NCI-H446 (cell line): ENCODE measurements around the gene KRT20.
"Not testable (repeated sequence)": the region's sequence is repeated elsewhere in the genome, so short reads cannot be mapped to it uniquely, and the experiment has no call there.

Experiments
- DNase-seq, 2 experiments: peaks; one replicate each; lab custom pipeline; 2025; lab: John Stamatoyannopoulos, UW

Gene KRT20

DNA sequence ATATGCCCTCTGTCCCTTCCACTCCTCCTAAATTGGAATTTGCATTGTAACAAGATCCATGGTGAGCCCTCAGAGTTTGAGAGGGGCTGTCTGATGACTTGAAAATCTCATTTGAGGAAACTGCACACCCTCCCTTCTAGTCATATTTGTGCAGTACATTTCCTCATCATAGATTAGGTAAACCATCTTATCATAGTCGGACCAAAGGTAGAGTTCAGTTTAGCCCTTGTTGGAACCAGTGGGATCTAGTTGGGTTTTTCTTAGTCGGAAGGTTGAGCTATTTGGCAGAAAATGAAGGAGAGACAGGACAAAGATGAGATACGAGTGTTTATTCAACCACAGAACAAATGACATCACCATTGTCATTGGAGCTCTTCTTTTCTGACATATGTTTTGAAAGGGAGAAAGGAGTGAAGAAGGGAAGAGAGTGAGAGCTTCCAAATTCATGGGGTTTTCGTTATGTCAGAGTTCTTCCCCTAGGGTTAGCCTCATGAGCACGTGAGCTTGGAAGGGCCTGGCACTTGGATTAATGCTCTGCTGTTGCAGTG is 15.8 kb upstream of the KRT20 start:
- DNase-seq = no peak

DNA sequence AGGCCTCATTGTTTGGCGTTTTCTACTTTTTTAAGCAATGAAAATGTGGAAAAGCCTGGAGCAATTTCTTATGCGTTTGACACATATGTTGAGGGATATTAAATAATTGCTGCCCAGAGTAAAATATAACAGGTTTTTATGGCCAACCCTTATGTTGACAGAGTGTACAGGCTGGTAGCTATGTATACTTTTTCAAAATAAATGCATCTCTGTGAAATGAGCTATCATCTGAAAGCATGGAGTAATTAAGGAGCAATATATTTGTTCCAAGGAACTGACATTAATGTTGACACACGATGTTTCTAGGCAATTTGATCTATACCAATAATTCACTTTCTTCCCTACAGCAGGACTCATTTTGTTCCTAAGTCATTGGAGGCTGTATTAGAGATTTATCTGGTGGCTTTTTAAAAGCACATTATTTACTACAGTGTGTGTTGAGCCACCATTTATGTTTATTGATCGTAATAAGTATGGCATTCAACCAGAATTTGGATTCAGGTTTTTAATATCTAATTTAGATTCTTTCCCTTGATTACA is 11.9 kb upstream of the KRT20 start:
- no peak for DNase-seq

DNA sequence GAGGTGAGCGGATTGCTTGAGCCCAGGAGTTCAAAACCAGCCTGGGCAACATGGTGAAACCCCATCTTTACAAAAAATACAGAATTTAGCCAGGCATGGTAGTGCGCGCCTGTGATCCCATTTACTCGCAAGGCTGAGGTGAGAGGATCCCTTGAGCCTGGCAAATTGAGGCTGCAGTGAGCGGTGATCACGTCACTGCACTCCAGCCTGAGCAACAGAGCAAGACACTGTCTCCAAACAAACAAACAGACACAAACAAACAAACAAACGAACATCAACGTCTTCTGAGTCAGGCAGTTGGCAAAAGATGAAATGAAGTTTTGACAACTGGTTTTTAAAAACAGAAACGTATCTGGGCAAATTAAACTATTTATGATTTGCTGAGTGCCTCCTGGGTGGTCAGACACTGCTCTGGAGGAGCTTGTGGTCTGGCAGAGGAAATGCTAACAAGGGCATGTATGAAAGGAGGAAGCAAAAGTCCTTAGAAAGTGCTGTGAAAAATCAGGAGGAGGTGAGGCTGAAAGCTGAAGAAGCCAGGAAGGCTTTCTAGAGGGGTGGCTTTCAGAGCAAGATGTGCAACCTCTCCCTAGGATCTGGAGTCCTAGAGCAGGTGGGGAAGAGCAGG is 10.2 kb upstream of the KRT20 start:
- no peak for DNase-seq

DNA sequence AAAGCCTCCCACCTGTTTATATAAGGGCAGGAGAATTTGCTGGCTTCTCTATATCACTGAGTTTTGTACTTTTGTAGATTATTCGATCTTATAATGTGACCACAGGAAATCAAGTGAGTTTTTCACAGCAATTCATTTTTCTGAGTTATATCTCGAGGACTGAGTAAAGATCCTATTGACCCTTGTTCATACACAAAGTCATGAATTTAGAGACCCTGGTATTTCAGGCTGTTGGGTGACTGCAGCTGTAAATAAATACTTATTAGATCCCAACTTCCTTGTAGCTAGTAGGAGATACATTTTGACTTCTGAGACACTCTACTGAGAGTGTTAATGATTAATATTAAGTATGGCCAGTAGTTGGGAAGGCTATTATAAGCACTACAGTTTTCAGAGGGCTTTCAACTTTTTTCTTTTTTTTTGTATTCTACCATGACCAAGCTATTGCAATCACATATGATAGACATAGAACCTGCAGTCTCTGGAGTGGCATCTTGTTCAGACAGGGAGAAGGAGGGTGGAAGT is 3.2 kb upstream of the KRT20 start:
- no peak for DNase-seq

DNA sequence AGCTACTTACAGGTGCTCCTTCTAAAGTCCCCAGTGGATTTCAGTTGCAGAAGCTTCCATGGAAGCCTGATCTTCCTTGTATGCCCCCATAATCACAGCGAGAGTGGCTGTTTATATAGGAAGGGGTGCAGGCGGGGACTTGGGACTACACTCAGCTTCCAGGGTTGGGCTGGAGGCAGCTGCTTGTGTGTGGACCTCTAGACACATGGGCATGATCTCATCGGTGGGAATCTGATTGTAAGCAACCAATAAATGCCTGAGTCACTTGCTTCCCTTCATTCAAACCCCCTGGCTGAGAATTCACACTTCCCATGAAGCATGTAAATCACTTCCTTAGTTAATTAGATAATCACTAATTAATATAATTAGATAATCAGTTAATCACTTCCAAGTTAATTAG is 1.0 kb upstream of the KRT20 start:
- no peak for DNase-seq

DNA sequence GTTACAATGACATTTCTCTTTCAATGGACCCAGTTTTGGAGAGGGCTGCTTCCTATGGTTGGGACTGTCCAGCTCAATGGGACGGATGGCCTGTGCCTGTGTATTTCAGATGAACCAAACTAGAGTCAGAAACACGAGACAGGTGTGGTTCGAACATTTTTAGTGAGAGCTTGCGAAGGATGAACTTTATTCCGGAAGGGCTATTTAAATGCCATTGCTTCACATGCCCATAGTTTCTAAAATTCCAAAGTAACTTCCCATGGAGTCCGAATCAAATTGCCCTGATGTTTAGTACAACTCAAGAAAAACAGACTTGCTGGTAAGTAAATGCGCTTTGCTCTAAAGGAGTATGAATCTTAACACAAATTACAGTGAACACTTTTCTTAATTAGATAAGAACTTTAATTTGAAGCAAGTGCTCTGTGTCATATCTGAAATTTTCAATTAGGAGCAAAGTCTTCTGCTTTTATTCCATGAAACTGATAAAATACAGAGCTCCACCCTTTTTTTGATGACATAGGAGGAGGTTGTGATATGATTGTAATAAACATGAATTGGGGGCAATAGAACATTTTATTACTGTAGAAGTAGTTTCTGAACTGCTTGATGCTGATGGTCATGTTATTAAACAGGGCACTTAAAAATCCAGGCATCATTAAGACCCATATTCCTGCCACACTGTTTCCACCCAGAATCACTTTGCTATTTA is 1.3 kb downstream of the KRT20 start:
- DNase-seq = no peak

DNA sequence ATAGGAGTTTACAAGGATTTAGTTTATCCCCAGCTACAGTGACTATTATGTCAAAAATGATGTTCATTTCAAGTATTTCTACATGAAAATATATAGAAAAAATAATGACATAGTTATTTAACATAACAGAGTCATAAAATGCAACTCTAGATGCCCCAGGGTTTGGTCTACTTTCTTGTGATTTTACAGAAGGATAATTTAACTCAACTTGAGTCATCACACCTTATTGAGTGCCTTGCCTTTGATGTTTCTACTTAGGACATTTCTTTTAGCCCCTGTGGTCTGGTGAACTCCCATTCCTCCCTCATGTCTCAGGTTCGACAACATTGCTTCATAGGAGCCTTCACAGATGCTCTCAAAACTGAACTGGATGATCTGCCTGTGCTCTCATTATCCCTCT is 2.0 kb downstream of the KRT20 start:
- no peak for DNase-seq

DNA sequence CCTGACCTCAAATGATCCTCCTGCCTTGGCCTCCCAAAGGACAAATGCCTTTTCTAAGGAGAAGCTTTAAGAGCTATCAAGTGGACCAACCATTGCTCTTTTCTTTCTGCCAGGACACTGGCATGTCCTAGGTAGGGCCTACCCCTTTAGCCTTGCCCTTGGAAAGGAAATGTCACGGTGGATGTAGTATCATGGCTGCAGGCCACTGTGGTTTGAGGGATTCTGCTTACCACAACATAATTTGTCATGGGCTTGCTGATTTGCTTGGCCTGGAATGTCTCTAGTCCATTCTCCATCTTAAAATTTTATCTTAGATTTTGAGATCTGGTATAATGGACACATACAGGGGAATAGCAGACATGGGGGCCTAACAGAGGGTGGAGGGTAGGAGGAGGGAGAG is 6.0 kb downstream of the KRT20 start:
- no peak for DNase-seq

DNA sequence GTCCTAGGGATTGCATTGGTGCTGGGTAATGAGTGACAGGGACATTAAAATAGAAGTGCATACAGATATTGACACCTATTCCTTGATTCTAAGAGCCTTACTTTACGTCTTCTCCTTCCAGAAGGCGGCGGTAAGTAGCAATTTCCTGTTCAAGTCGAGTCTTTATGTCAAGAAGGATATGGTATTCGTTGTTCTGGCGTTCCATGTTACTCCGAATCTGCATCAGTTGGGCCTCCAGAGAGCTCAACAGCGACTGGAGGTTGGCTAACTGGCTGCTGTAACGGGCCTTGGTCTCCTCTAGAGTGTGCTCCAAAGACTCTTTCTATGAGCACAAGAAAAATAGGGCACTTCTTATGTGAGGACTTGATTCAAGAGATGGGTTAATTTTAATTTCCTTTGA is 7.0 kb downstream of the KRT20 start:
- DNase-seq = no peak

DNA sequence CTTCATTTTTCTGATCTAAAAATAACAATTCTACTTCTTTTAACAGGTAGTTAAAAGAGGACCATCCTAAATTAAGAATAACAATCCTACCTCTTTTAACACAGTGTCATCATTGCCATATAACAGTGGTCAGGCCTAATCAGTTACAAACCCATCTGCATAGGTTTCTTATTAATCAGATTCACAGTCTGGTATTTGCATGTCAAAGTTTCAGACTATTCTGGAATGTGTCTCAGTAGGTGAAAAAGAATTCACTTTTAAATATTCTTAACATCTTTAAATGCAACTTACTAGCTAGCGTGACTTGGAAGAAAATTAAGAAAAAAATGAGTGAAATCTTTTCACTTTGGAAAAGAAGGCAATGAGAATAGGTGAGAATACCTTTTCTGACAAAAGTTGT is 11.2 kb downstream of the KRT20 start:
- no peak for DNase-seq

DNA sequence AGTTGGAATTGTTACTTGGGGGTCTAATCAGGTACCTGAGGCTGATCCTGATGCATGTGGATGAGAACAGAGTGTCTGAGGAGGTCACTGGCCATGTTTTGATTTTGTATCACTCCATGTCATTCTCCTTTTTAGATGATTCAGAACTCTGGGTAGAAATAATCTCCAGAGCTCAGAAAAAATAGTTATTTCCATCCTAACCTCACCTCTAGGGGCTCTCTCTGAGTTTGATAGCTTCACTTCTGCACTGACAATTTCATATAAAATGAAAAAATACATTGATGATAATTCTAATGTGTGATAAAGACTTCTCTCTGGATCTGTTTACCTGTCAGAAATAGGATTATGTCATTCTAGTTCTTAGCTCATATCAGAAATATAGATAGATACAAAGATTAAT is 11.8 kb downstream of the KRT20 start:
- no peak for DNase-seq

DNA sequence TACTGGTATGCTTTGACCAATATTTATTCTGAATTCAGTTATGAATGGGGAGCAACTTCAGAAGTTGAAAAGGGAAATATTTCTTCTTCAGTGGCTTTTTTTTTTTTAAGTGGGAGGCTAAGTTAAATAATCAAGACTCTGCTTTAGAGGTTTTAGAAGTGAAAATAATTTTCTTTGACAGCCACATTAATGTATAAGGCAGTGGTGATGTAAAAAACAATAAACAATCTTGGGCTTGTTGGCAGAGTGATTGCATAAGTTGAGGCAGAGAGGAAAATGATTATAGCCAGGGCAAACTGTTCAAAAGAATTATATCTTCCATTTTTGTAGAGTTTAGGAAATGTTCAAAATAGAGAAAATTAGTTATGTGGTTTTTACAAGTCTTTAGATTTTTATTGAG is 12.6 kb downstream of the KRT20 start:
- DNase-seq = no peak

DNA sequence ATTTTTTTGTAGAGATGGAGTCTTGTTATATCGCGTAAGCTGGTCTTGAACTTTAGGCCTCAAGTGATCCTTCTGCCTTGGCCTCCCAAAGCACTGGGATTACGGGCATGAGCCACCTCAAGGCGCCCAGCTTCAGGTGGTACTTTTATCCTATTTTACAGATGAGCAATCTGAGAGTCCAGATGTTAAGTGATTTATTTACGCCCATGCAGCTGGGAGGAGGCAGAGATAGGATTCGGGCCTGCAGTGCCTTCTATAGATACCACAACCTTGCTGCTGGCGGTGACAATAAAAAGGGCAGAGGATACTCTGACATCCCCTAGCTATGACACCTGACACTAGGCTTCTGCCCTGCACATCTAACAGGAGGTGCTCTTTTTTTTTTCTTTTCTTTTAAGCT is 13.7 kb downstream of the KRT20 start:
- DNase-seq = no peak

DNA sequence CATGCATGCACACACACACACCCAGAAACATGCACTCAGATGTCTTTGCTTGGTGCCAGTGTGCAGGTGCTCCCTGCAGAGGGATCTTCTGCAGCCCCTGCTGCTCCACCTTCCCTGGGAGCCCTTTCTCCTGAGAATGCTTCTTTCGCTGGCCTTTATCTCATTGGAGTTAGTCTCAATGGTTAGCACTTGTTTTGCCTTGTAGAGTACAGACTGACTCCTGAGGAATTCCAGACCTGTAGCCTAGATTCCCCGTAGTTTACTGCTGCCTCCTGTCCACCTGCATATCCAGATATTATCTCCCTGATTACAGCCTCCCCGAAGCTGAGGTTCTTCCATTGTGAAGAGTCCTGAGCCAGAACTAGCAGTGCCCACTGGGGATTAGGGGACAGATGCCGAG is 14.9 kb downstream of the KRT20 start:
- no peak for DNase-seq

DNA sequence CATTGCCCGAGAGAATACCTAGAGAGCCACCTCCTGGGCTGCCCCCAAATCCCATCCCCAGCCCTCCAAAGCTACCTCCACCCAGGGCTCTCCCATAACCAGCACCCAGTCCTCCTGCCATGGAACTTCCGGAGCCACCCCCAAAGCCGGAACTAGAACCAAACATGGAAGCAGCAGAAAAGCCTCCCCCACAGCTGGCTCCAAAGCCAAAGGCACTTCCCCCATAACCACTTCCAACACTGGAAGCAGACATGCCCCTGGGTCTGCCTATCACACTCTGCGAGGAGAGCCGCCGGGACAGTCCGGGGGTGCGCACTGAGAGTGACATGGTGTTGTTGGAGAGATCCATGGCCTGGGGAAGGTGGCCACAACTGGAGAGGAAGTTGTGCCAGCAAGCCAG is 18.2 kb downstream of the KRT20 start, which contains the start of gene KRT12:
Gene KRT12 (minus strand): TSS at position 386 of the 400 bp plus-strand sequence. CDS start 37 bp downstream, at position 349.
- DNase-seq = no peak

DNA sequence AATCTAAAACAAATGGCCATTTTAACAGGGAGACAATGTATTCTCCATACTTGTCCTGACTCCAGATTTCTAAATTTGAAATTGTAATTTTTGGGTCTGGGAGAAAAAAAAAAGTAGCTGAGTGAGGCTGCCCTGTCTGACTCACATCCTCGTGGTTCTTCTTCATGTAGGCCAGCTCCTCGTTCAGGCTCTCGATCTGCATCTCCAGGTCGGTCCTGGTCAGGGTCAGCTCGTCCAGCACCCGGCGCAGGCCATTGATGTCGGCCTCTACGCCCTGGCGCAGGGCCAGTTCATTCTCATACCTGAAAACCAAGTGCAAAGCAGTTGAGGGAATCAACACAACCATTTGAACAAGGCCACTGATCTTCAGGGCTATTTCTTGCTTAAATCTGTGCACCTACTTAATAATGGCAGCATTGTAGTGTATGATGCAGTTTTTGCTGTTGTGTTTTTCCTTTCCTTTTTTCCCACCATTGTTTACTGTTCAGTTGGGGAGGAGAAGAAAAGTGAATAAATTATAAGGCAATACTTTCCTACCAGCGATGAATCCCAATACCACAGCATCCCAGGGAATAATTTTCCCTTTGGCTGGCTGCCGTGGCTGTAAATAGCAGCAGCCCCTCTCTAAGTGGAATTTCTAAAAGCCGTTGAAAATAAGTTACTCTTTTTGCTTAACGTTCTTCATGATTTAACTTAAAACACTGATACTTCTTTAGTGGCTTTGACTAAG is 20.2 kb downstream of the KRT20 start:
- DNase-seq = no peak

DNA sequence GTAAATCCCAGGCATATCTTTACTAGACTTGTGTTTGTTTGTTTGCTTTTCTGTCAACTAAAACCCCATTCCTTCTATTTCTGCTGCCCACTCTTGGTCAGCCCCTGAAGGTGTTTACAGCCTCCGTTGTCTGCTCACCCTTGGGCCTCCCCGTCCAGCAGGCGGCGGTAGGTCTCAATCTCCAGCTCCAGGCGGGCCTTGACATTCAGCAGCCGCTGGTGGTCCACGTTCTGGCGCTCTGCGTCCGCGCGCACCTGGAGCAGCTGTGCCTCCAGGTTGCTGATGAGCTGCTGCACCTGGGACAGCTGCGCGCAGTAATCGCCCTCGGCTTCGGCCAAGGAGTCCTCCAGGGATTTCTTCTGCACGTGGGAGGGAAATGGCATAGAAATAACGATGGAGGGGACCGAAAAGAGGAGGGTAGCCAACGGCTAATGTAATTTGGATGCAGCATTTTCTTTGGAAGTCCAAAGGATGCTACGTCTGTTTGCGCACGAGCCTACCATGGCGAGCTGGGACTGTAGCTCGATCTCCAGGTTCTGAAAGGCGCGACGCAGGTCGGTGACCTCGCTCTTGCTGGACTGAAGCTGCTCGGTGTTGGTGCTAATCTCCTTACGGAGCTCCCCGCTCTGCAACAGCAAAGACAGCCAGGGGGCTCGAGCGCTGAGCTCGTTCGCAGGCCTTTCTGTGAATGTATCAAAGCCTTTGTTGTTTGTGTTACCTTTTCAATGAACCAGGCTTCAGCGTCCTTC is 21.9 kb downstream of the KRT20 start:
- no peak for DNase-seq

DNA sequence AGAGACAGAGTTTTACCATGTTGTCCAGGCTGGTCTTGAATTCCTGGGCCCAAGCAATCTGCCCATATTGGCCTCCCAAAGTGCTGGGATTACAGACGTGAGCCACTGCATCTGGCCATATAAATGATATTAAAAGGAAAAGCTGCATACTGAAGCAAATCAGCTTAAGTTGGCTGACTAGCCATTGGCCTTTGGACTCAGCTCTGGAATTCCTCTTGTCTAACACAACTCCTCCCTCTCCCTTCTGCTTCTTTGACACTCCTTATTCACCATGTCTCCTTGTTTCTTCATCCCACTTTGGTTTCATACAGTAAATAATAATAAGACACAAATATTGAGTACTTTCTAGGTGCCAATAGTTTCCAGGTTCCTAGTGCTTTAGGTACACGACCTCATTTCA is 25.5 kb downstream of the KRT20 start:
- no peak for DNase-seq

DNA sequence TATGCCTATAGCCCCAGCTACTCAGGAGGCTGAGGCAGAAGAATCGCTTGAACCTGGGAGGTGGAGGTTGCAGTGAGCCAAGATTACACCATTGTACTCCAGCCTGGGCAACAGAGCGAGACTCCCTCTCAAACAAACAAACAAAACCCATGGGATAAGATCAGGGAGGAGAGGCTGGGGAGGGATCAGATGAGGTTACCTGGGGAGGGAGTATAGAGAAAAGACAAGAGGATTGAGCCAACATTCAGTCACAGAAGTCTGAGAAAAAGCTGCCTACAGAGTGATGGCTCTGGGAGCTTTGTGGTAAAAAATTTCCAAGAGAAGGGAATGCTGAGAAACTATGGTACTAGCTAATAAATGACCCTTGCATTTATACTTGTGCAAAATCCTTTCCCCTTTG is 26.4 kb downstream of the KRT20 start:
- DNase-seq = not testable (repeated sequence)

DNA sequence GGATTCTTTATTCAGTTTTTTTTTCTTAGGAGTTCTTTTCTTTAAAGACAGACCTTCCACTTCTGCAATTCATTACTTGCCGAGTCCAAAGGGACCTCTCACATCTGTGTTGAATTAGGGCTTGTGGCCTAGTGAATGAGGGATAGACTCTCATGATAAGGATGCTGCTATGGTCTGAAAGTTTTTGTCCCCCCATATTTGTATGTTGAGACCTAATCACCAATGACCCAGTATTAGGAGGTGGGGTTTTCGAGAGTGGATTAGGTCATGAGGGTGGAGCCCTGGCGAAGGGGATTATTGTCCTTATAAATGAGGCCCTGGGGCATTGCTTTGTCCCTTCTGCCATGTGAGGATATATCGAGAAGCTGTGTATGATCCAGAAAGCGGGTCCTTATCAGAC is 27.5 kb downstream of the KRT20 start:
- no peak for DNase-seq

DNA sequence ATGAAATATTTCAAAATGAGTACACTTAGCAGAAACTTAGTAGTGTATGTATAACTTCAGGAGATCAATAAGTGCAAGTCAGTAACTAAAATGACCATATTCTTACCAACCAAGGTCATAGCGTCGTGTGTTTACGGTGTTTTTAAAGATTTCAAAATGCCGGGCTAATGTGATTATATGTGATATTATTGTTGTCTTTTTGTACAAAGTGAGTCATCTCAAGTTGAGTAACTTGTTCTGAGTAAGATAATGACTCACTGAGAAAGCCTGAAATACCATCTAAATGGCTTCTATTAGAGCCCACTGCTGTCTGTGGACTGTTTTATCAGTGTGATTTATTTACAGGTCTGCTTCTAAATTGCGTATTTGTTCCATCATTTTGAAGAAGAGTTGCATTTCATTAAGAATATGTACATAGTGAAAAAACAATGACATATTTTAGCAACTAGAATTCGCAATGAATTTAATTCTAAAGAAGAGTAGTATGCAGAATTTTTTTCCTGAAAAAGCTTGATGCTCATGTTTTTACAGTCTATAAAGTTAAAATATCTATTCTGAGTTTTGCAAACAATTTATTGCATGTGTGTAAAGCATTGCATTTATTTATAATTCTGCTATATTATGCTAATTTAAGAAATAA is 30.7 kb downstream of the KRT20 start:
- no peak for DNase-seq
